ENCODE data around the gene FOXRED2. TPM values are rescaled to one million over a fixed set of nuclear protein-coding genes. Genes with fewer than 3 reads are reported as not detected.

FOXRED2 gene
- total and polyA plus RNA-seq, 2 of the 8 experiments (the other 6 are each of a cell fraction or from before 2014, with no cell fraction given): 11.5 to 27.8 TPM

DNA sequence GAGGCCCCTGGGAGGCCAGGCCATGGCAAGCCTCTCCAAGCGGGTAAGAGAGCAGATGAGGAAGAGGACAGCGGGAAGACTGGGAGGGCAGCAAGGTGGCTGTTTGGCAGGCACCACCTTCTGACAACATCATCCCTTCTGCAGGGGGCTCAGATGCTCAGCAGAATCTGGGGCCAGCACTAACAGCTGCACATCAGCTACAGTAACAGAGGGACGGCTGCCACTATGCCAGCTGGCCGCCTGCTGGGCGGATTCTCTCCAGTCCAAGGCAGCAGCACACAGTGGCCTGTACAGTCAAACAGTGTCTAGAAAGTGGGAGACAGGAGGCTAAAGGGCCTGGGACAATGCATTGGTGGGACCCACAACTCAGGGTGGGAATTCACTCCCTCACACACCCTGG is 14.7 kb downstream of the FOXRED2 start (continued):
- no peak for TF ChIP-seq YY1 (IDR thresholded peaks at IDR 0.05; ENCODE audit: low read depth, low read length)
- no peak for TF ChIP-seq SRF (IDR thresholded peaks at IDR 0.05; ENCODE audit: low read depth, low read length)
- no peak for TF ChIP-seq JUND (IDR thresholded peaks at IDR 0.05; ENCODE audit: low read length)
- TF ChIP-seq KDM1A (IDR thresholded peaks at IDR 0.05; ENCODE audit: borderline replicate concordance, low read length): no peak
